ENCODE data around the gene TPRG1L. TPM values are rescaled to one million over a fixed set of nuclear protein-coding genes. Genes with fewer than 3 reads are reported as not detected.

TPRG1L gene
- total RNA-seq, 1 donor from 2014 or later: 44.3 TPM

DNA sequence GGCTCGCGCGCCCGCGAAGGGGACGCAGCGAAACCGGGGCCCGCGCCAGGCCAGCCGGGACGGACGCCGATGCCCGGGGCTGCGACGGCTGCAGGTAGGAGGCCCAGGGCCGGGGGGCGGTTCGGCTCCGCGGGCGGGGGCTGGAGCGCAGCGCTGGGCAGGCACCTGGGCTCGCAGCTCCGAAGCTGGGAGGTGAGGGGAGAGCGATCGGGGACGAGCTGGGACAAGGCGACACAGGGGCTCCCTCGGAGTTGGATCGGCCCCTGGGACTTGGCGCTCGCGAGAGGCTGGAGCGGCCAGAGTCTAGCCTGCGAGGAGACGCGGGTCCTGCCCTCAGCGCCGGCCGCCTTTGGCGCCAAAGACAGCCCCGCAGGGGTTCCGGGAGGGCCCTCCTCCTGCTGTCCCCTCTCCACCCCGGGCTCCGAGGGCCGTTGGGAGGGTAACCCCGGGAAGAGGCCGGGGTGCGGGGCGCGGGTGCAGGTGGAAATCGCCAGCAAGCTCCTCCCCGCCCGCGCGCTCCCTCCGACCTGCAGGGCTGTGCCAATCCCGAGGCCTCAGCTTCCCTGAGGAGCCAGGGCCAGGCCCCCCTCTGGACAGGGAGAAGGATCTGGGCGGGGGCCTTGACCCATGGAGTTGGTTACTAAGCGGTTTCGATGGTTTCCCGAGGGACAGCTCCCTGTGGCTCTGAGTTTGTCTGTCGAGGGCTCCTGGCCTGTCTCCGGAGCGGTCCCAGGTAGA, 27.9 kb downstream of the TPRG1L start:
- DNase-seq (ENCODE audit: low spot score): no peak
- intact Hi-C loops (cut with DNase I): no loop called here

DNA sequence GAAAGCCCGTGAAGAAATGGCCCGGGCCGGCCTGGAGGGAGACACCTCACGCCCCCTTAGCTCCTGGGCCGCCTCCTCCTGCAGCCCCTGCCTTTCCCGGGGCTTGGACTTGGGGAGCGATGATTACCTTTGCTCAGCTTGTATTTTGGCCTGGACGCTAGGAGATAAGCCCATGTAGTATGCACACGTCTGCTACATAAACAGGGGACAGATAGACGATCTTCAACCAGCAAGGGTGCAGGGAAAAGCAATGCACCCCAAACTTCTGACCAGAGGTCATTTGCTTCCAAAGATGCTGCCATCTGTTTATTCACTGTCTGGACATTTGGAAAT, 28.4 kb downstream of the TPRG1L start:
- DNase-seq (ENCODE audit: low spot score): no peak
- intact Hi-C loops (cut with DNase I): no loop called here

DNA sequence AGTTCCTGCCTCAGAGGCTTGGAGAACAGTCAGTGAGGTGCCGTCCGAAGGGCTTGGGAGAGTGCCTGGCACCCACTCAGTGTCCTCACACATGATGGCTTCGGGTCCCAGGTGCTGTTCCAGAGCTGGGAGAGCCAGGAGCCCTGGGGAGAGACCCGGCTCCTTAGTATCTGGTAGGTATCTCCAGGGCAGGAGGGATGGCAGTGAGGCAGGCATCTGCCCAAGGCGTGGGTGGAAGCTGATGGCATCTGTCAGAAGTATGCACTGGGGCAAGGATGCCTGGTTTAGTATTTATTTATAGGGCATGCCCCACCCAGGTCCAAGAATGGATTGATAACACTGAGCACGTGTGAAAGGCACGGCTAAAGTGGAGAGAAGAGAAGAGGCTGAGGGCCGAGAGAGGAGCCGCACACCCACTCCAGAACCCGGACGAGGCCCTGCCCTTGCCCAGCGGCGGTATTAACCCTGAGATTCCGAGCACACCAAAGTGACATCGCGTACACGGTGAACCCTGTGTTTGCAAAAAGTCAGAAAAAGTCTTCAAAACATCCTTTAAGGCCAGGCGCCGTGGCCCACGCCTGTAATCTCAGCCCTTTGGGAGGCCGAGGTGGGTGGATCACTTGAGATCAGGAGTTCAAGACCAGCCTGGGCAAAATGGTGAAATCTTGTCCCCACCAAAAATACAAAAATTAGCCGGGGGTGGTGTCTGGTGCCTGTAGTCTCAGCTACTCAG, 29.9 kb downstream of the TPRG1L start:
- peak; percentile 76 for DNase-seq (ENCODE audit: low spot score)
- intact Hi-C loops (cut with DNase I): no loop called here

DNA sequence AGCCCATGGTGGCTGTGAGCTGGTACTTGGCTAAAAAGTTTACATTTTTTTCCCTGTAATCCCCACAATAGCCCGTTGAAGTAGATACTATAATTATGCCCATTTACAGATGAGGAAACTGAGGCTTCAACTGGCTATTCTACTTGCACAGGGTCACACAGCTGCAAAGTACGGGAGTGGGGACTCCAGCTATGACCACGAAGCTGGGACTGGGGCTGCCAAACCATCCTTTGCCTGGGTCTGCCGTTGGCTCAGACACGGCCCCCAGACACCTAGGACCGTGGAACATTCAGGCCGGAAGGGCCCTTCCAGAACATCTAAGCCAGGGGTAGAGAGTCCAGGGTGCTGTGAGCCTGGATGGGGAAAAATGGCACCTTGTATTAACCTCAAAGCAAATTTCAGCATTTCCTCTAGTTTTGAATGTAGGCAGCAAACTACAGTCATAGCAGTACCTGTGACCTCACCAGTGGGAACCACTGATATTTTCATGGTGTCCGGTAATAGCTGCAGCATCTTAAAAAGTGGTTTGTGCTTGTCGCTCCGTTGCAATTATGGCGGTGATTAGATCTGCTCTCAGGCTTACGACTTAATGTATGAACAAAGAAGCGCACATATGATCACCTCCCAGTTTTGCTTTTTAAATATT, 31.8 kb downstream of the TPRG1L start:
- peak; percentile 63 for DNase-seq (ENCODE audit: low spot score)
- intact Hi-C loops (cut with DNase I): no loop called here

DNA sequence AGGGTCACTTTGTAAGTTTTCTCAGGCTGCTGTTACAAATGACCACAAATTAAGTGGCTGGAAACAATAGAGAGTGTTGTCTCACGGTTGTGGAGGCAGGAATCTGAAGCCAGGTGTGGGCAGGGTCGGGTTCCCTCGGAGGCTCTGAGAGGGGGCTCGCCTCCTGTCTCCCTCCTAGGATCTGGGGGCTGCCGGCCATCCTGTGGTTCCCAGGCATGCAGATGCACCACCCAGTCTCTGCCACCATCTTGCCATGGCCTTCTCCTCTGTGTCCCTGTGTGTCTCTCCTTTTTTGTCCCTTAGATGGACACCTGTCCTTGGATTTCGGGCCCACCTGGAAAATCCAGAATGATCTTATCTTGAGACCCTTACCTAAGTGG, 32.3 kb downstream of the TPRG1L start:
- intact Hi-C loops (cut with DNase I): no loop called here
- peak; percentile 19 for DNase-seq (ENCODE audit: low spot score)

DNA sequence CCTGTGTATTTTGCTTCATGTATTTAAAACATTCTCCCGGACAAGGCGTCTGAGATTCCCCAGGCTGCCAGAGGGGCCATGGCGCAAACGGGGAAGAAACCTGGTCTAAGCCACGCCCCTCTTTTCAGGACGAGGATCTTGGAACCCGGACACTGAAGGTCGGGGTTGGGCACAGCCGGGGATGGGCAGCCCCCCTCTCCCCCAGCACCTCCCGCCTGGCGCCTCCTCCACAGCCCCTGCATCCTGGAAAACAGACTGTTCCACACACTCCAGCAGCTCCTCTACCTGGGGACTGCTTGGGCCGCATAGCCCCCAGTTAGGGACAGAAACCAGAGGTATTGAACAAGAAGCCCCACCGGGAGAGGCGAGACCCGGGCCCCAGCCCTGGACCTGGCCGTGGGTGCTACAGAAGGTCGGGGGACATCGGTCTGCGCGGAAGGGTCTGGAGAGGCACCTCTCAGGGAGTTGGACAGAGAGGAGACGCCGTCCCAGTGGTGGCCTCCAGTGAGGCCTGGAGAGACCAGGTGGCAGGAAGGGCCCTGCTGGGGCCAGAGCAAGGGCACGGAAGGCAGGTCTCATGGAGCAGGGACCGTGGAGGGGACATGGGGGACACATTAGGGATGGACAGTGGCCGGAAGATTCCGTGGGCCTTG, 32.9 kb downstream of the TPRG1L start:
- peak; percentile 53 for DNase-seq (ENCODE audit: low spot score)
- intact Hi-C loops (cut with DNase I): no loop called here

DNA sequence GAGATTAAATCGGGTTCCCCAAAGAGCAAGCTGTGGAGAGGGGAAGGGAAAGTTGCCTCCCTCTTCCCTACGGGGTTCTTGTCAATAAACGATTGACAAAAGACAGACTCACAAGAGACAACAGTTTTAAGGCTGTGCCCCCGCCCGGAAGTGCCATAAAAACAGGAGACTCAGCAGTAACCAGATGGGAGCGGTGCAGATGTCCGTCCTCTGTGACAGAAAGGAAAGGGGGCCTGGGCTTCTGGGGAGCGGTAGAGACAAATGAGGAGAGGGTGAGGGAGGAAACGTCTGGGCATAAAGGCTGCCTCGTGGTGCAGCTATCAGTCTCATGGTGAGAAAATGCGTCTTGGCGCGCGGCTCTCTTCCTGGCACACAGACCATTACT, 33.4 kb downstream of the TPRG1L start:
- intact Hi-C loops (cut with DNase I): no loop called here
- peak; percentile 15 for DNase-seq (ENCODE audit: low spot score)

DNA sequence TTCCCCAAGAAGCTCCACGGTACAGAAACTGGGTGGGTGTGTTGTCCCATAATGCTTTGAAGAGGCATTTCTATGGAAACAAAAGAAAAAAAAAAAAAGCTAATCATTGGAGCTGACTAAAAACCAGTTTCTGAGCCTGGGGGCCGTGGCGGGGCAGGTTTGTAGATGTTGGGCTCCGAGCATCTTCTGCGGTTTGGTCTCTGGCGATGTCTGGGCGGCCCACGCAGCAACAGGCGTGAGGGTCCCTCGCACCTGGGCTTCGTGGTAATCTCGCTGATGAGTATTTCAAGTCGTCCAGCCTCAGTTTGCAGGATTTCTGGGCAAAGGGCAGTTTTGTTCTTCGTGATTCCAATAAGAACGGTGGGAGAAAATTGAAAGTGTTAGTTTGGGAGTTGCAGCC, 34.3 kb downstream of the TPRG1L start:
- intact Hi-C loops (cut with DNase I): no loop called here
- DNase-seq (ENCODE audit: low spot score): peak; percentile 39

DNA sequence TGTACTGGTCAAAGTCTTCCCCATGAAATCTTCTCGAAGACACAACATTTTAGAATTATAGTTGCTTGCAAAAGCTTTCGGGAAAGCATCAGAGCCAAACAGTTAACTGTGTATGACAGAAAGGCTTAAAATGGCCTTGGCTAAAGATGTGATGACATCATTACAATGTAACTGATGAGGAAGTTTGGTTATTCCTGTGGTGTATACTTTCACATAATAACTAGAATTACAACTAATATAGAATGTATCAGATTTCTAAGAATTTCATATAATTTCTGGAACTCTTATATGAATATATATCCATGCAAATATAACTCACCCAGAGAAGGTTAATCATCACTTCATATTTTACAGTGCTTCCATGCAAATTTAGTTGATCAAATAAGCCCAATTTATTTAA, 35.9 kb downstream of the TPRG1L start:
- DNase-seq (ENCODE audit: low spot score): no peak
- intact Hi-C loops (cut with DNase I): no loop called here

DNA sequence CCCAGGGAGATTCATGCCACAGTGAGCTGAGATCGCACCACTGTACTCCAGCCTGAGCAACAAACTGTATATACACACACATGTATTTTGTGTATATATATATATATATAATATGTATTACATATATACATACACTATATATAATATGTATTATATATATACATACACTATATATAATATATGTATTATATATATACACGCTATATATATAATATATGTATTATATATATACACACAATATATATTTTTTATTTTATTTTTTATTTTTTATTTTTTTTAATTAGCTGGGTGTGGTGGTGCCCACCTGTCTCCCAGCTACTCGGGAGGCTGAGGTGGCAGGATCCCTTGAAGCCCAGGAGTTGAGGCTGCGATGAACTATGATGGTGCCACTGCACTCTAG, 36.8 kb downstream of the TPRG1L start:
- intact Hi-C loops (cut with DNase I): no loop called here
- DNase-seq (ENCODE audit: low spot score): no peak

DNA sequence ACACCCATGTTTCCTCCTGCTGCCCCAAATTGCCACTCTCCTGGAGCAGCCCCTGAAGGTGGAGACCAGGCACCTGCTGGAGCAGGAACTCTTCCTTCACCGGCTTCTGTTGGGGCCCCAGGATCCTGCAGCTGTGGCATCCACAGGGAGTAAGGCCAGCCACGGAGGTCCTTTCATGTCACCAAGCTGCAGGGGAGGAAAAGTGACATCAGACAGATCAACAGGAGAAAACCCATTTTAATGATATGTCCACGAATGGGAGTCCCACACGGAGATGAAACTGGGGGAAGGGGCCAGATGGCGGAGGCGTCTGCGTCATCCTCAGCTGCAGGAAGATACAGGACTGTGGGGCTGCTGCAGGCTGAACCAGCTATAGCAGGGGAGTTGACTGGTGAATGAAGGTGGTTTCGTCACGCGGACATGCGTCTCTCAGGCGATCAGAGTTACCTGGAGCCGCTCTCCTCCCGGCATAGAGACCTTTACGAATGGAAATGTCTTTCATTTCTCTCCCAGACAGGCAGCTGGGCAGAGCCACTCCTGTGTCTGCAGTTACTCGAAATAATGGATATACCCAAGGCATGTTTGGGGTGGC, 37.4 kb downstream of the TPRG1L start:
- peak; percentile 19 for DNase-seq (ENCODE audit: low spot score)
- intact Hi-C loops (cut with DNase I): no loop called here

DNA sequence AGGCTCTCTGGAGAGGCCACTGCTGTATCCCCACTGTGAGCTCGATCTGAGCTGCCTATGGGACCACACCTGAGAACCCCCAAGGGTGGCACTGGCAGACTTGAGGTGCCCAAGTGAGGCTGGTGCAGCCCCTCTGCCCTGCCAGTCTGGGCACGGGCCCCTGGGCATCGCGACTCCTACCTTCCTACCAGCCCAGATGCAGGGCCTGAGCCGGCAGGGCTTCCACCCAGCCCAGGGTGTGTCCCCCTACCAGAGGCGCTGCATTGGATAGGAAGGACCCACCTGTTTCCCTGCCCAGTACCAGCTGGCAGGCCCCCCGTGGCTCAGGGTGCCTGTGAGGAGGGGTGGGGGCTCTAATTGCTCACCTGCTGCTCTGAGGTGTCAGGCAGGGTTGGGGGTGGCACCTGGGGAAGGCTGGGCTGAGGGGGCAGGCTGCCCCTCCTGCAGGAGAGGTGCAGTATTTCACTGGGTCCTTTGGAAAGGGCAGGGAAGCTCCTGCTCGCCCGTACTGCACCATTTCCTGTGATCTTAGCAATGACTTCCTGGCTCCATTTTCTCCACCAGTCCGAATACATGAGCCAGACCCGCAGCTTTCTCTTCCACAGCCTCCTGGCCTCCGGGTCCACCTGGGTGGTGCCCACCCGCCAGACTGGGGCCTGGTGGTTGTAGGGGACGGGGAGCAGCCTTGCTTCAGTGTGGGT, 39.3 kb downstream of the TPRG1L start:
- DNase-seq (ENCODE audit: low spot score): peak; percentile 54
- intact Hi-C loops (cut with DNase I): no loop called here

DNA sequence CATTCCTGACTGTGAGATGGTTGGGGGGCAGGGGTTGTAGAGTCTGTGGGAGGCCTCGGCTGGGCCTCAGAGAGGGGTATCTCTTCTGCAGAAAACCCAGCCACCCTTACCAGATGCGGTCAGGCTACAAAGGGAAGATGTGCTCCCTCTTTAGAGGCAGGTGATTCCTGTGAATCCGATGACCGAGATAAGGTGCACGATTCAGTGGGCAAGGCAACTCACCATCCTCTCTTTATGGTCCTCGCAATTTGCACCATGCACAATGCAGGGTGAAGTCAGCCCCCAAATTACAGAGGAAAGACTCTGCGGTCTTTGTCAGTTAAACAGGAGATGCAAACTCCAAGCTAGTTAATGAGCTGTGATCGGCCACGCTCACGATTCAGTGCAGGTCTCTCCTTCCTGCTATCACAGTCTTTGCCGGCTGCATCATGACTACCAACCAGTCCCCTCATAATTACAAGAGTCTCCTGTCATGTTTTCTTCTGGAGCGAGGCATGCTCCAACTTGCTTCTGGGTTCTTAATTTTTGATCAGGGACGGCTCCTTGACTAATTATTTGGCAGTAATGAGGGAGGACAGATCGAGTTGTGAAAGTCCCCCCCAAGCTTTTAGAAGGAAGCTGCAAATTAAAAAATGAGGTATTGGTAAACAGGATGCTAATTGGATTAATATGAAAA, 40.0 kb downstream of the TPRG1L start:
- intact Hi-C loops (cut with DNase I): no loop called here
- DNase-seq (ENCODE audit: low spot score): peak; percentile 5

DNA sequence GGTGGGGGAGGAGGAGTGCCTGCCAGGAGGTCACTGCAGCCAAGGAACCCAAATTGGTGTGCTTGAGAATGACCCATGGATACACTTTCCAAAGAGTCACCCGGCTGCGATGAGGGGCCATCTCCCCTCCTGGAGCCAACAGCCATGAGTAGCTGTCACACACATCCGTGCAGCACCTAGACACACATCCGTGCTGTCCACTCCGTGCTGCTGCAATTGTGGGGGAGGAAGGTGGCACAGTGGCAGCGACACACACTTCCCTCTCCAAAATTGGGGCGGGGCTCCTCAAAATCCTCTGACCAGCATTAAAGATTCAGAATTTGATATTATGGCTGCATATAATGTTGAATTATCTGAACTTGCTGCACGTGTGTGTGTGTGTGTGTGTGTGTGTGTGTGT, 43.3 kb downstream of the TPRG1L start:
- intact Hi-C loops (cut with DNase I): no loop called here
- peak; percentile 74 for DNase-seq (ENCODE audit: low spot score)

DNA sequence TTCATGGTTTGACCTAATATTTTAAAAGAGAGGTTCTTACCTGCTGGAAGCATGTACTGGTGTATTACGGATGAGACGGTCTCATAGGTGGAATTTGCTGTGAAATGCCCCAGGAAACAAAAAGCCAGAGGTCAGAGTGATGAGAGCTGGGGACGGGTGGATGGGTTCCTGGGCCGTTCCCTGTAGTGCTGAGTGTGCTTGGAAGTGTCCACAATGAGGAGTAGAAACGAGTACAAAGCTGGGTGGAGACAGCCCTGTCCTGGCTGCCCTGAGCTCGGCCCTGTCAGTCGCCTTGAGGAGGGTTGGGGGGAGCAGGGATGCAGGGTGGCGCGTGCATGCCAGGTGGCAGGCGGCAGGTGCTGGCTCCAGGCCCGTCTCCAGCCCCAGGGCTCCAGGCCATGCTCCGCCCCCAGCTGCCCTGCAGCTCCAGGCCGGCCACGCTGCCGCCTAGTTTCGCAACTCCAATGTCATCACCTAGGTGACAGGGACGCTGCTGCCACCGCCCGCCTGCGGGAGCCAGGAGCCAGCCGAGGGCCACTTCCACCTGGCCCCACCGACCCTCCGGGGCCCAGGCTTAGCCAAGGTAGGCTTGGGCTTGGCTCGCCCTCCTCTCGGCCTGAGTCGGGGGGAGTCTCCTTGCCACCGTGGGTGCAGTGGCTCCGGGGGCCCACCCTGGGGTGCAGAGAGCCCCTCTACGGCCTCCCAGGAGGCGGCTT, 43.9 kb downstream of the TPRG1L start:
- peak; percentile 96 for DNase-seq (ENCODE audit: low spot score)
- intact Hi-C loops (cut with DNase I): no loop called here

DNA sequence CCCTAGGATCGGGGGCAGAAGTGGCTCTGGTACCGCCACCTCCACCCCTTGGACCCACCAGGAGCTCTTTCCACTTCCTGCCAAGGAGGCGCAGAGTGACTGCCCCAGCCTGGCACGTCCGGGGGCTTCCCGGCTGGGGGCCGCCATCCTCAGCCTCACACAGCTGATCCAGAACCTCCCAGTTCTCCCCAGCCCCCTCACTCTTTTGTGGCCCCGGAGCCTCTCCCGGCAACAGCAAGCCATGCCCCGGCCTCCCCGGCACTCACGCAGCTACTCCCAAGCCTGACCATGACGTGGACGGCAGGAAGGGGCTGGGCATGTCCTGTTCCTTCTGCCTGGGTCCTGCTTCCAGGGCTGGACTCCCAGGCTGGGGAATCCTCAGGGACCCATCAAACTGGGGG, 44.6 kb downstream of the TPRG1L start:
- DNase-seq (ENCODE audit: low spot score): no peak

DNA sequence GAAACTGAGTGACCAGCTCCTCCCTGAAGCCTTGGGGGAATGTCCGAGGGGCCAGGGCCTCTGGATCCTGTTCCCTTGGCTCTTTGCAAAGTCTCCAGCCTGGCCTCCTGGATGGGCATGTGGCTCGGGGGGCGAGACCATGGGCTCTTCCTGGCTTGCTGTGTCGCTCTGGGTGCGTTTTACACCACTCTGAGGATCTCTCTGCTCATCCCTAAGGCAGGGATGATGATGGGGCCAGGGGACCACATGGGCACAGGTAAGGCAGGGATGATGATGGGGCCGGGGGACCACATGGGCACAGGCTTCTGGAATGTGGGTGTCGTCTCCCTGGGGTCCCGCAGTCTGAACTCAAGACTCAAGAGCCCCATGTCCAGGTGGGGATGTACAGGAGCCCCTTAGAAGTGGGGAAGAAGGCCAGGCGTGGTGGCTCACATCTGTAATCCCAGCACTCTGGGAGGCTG, 45.2 kb downstream of the TPRG1L start:
- peak; percentile 66 for DNase-seq (ENCODE audit: low spot score)
- intact Hi-C loops (cut with DNase I): no loop called here

More for the DNA sequence above, 44.6 kb downstream of the TPRG1L start:
- intact Hi-C loops (cut with DNase I): no loop called here

DNA sequence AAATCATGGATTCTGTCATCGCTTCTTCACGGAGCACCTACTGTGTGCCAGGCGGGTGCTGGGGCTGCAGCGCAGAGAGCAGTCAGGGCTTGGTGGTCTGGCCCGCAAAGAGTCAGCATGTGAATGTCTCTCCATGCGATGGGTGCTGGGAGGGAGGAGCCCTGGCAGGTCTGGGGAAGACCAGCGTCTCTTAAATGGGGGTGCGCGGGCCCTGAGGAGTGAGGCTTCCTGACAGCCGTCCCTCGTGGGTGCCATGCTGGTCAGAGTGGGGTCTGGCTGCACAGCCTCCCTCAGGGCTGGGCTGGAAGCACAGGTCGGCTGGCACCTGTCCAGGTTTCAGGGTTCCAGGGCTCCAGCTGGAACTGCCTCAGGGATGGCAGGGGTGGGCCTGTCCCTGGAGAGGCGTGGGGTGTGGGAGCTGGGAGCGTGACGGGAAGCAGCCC, 46.0 kb downstream of the TPRG1L start:
- peak; percentile 68 for DNase-seq (ENCODE audit: low spot score)
- intact Hi-C loops (cut with DNase I): no loop called here
